HFF-Myc (cell line): ENCODE data around the gene RAB4A.

ENCODE experiments used
- DNase-seq: peaks from one replicate; pipeline ENCODE4 v3.0.0-alpha.2; 2011; ENCODE audit warnings: low read depth; ENCODE audit errors: extremely low read depth
- H3K4me3 ChIP-seq: replicated peaks from 2 replicates; pipeline ENCODE4 v1.5.1; 2011; ENCODE audit warnings: low read depth, mild to moderate bottlenecking, control low read depth, low read length
- TF ChIP-seq, protein P1 (sequence below): IDR thresholded peaks from 2 replicates; pipeline ENCODE4 v1.5.1; 2012; ENCODE audit warnings: mild to moderate bottlenecking, low read depth, low read length, control low read depth; ENCODE audit errors: missing control alignments

RAB4A gene

DNA sequence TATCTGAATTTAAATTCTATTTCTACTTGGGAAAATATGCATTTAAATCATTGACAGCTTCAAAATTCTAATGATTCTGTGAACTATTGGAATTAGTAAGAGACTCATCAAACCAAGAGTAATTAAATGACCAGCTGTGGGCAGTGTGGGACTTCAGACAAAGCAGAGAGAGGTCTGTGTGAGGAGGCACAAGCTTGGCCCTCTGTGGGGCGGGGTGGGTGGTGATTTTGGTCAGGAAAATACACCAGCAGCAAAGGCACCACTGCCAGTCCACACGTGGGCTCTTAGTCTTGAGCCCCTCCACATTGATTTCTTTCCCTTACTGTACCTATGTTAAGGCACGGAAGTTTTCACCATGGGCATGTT, 39.2 kb upstream of the RAB4A start:
- TF ChIP-seq, protein P1, sequence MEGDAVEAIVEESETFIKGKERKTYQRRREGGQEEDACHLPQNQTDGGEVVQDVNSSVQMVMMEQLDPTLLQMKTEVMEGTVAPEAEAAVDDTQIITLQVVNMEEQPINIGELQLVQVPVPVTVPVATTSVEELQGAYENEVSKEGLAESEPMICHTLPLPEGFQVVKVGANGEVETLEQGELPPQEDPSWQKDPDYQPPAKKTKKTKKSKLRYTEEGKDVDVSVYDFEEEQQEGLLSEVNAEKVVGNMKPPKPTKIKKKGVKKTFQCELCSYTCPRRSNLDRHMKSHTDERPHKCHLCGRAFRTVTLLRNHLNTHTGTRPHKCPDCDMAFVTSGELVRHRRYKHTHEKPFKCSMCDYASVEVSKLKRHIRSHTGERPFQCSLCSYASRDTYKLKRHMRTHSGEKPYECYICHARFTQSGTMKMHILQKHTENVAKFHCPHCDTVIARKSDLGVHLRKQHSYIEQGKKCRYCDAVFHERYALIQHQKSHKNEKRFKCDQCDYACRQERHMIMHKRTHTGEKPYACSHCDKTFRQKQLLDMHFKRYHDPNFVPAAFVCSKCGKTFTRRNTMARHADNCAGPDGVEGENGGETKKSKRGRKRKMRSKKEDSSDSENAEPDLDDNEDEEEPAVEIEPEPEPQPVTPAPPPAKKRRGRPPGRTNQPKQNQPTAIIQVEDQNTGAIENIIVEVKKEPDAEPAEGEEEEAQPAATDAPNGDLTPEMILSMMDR: no peak
- H3K4me3 ChIP-seq: no peak overlapping the region
- DNase-seq: no peak

DNA sequence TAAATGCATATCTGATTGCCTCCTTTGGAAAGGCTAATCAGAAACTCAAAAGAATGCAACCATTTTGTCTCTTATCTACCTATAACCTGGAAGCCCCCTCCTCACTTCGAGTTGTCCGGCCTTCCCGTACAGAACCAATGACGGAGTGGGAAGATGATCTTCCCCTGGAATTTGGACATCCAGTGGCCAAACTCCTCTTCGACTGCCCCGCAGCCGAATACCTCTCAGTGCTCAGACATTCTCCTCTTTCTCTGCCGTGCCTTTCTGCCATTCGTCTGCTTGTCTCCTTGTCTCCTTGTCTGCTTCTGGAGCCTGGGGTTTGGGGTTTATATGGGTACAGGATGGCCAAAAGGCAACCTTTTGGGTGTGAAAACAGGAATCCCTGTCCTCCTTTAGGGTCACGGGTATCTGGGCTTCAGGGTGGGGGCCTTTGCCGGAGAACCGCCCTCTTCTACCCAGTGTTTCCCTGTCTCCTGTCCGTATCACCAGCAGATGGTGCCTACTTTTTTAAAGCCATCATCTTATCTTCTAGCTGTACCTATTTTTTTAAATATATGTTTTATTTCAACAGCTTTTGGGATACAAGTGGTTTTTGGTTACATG, 35.9 kb upstream of the RAB4A start:
- TF ChIP-seq, protein P1: no peak
- DNase-seq: no peak
- H3K4me3 ChIP-seq: no peak overlapping the region

DNA sequence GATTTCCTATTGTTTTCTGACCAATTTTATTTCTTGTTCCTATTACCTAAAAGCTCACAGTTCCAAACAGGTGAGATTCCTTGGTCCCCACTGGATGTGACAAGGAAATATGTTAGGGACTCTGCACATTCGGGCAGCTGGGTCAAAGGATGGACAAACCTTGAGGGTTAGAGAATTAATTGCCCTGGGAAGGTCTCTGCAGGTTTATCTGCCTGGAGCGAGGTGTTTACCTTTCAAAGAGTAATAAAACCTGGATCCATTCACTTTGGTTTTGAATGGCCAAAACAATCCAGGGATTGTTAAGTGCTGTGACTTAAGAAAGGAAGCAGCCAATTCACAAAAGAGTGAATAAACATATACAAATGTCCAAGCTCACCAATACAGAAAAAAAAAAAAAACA, 33.6 kb upstream of the RAB4A start:
- no peak for DNase-seq
- H3K4me3 ChIP-seq: no peak overlapping the region

DNA sequence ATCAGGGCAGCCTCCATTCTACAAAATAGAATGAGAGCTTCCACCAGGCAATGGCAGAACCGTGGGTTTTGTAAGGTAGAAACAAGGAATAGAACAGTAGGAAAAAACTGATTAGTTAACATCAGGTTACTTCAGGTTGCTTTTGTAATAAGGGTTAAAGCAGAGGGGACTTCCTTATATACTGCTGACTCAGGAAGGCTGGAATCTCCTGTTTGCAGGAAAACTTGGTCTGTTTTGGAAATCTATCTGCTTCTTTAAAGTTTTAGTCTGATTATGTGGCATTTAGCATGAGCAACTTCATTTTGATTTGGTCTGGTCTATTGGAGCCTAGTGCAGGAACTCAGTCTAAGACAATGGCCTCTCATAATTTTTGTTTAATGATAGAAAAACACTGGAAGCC, 32.7 kb upstream of the RAB4A start:
- H3K4me3 ChIP-seq: no peak overlapping the region
- TF ChIP-seq, protein P1: no peak
- DNase-seq: no peak

More for the DNA sequence above, 33.6 kb upstream of the RAB4A start:
- TF ChIP-seq, protein P1: no peak

DNA sequence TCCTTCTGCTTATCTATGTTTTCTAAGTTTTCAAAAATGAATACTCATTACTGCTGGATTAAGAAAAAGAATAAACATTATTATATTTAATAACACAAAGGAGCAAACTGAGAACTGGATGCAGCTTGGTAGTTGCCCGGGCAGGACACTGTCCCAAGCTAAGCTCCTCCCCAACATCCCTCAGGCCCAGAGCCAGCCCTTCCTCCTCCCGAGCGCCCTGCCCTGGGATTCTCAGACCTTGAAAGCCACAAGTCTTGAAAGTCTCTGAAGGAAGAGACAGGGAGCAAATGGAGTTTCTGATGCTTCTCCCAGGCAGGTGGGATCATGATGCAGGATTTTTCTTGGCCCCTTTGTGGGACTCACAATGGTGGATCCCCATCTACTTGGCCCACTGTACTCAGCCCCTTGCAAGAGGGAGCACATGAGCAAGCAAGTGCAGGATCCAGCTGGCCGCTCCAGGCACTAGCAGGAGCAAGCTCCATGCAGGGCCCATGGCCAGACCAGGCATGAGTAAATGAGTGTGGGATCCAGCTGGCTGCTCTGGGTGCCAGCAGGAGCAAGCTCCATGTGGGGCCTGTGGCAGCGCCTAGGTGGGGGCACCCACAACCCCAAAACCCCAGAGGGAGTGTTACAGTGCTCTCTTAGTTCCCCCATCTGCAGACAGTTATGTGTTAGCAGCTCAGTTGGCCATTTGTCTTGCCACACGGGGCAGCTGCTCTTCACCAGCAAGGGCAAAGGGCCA, 32.1 kb upstream of the RAB4A start:
- no peak for DNase-seq
- no peak overlapping the region for H3K4me3 ChIP-seq
- TF ChIP-seq, protein P1: no peak

DNA sequence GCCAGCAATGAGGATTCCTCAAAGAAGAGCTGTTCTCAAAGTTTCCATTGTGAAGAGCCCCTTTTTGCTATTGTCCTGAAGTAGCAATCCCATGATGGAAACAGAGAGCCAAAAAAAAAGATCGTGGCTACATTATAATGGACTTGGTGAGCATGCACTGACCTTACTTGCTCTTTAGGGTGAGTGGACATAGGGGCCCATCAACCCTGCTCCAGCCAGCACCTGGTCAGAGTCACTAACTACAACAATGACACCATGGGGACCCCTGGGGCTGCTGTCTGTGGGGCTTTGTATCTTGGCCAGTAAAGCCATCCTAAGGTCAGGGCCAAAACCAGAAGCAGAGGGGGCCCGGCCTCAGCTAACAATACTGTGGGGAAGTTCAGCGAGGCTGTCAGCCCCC, 30.4 kb upstream of the RAB4A start:
- H3K4me3 ChIP-seq: no peak overlapping the region
- no peak for DNase-seq
- TF ChIP-seq, protein P1: no peak

DNA sequence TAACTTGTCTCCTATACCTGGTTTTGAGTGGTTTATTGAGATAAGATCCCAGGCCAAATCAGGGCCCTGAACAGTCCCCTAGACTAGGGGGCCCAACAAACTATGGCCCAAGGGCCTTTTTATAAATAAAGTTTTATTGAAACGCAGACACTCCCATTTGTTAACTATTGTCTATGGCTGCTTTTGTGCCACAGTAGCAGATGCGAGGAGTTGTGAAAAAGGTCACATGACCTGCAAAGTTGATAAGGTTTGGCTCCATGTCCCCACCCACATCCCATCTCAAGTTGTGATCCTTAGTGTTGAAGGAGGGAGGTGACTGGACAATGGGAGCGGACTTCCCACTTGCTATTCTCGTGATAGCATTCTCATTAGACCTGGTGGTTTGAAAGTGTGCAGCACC, 29.5 kb upstream of the RAB4A start:
- no peak for DNase-seq
- no peak overlapping the region for H3K4me3 ChIP-seq
- TF ChIP-seq, protein P1: no peak
